Keratinocyte (primary cell): ENCODE data around the gene PNPLA7. TPM values are rescaled to one million over a fixed set of nuclear protein-coding genes. Genes with fewer than 3 reads are reported as not detected.
"Not testable (repeated sequence)": the region's sequence is repeated elsewhere in the genome, so short reads cannot be mapped to it uniquely, and the experiment has no call there.

Experiments used
- DNase-seq: peaks from one replicate; pipeline ENCODE4 v3.0.0-alpha.2; 2011; ENCODE audit warnings: low read depth, missing footprints, low spot score
- FAIRE-seq: peaks from 2 replicates; lab custom pipeline; 2011; peaks lifted over from hg19 to GRCh38; lab: Jason Lieb, UNC
- H2AFZ ChIP-seq: 2 replicates; pipeline ENCODE4 v1.6.0; 2012; ENCODE audit warnings: low read length, control low read depth, inconsistent platforms; ENCODE audit not compliant: control insufficient read depth
- H3K27ac ChIP-seq: 2 replicates; pipeline ENCODE4 v1.5.1; 2011; ENCODE audit warnings: low read length; ENCODE audit not compliant: control insufficient read depth, insufficient read depth
- H3K27me3 ChIP-seq: 3 replicates; pipeline ENCODE4 v1.6.0; 2011; ENCODE audit warnings: low read length; ENCODE audit not compliant: control insufficient read depth, insufficient read depth; ENCODE audit errors: extremely low read depth
- H3K36me3 ChIP-seq, 2 experiments: 2 replicates in 1 of 2; 3 replicates in 1 of 2; pipeline ENCODE4 v1.5.1; 2011; ENCODE audit warnings: low read length in 2 of 2, mild to moderate bottlenecking in 1 of 2; ENCODE audit not compliant: control insufficient read depth in 2 of 2, insufficient read depth in 2 of 2; ENCODE audit errors: extremely low read depth in 1 of 2
- H3K4me1 ChIP-seq: 3 replicates; pipeline ENCODE4 v1.5.1; 2011; ENCODE audit warnings: low read length; ENCODE audit not compliant: control insufficient read depth, insufficient read depth; ENCODE audit errors: extremely low read depth
- H3K4me2 ChIP-seq: 3 replicates; pipeline ENCODE4 v1.6.0; 2011; ENCODE audit warnings: low read depth, low read length; ENCODE audit not compliant: control insufficient read depth, insufficient read depth; ENCODE audit errors: extremely low read depth
- H3K4me3 ChIP-seq, 3 experiments: fragments of 200-600 bp in 1 of 3; sonication (generic) in 1 of 3; 2 replicates in 2 of 3; 3 replicates in 1 of 3; pipeline ENCODE4 v1.5.1; 2011 to 2016; ENCODE audit warnings: low read length in 3 of 3, mild to moderate bottlenecking in 3 of 3, control low read depth in 2 of 3, inconsistent platforms in 1 of 3, low read depth in 1 of 3, mixed read lengths in 1 of 3, mixed run types in 1 of 3, moderate library complexity in 1 of 3; ENCODE audit not compliant: control insufficient read depth in 2 of 3, insufficient read depth in 2 of 3; ENCODE audit errors: extremely low read depth in 1 of 3
- H3K79me2 ChIP-seq: 2 replicates; pipeline ENCODE4 v1.6.0; 2012; ENCODE audit warnings: low read length; ENCODE audit not compliant: control insufficient read depth, insufficient read depth
- H3K9ac ChIP-seq: 3 replicates; pipeline ENCODE4 v1.6.0; 2011; ENCODE audit warnings: low read length; ENCODE audit not compliant: control insufficient read depth, insufficient read depth; ENCODE audit errors: extremely low read depth
- H3K9me1 ChIP-seq: 3 replicates; pipeline ENCODE4 v1.6.0; 2011; ENCODE audit warnings: low read length; ENCODE audit not compliant: control insufficient read depth, insufficient read depth; ENCODE audit errors: extremely low read depth
- H3K9me3 ChIP-seq: 2 replicates; pipeline ENCODE4 v1.5.1; 2012; ENCODE audit warnings: low read depth, low read length; ENCODE audit not compliant: control insufficient read depth
- H4K20me1 ChIP-seq: 3 replicates; pipeline ENCODE4 v1.6.0; 2011; ENCODE audit warnings: low read length; ENCODE audit not compliant: control insufficient read depth, insufficient read depth; ENCODE audit errors: extremely low read depth
- CTCF ChIP-seq, 3 experiments: IDR thresholded peaks in 1 of 3; conservative IDR thresholded peaks in 1 of 3; optimal IDR thresholded peaks in 1 of 3; 2 replicates in 2 of 3; 3 replicates in 1 of 3; pipeline versions ENCODE3 to v1.5.1; 2011; ENCODE audit warnings: low read length in 3 of 3, mild to moderate bottlenecking in 3 of 3, moderate library complexity in 2 of 3, control low read depth in 1 of 3, inconsistent platforms in 1 of 3; ENCODE audit not compliant: insufficient read depth in 2 of 3; ENCODE audit errors: extremely low read depth in 1 of 3
- EZH2 ChIP-seq: IDR thresholded peaks from one replicate; pipeline ENCODE4 v1.6.1; 2012; ENCODE audit warnings: inconsistent platforms, mild to moderate bottlenecking, low read length, moderate library complexity
- dilution Hi-C: fragments of 300-500 bp; cut with MboI; formaldehyde crosslinking; loops from one replicate; pipeline ENCODE4 v1.7.0; 2020; ENCODE audit warnings: low sequenced_read_pairs; ENCODE audit not compliant: extremely low pct_ligation_motif_present
- polyA plus RNA-seq, 5 experiments: library from polyadenylated mRNA; depleted of rRNA in 3 of 5; stranded (reverse) in 3 of 5; stranded (forward) in 1 of 5; unstranded in 1 of 5; fragments of >200 nt; gene quantifications; 1 replicate in 1 of 5; 2 replicates in 3 of 5; 3 replicates in 1 of 5; pipeline versions ENCODE4 v1.2.1 to v1.2.3, GENCODE V29; 2011 to 2012; ENCODE audit warnings: missing spikeins in 2 of 5, low read depth in 1 of 5, low replicate concordance in 1 of 5

The PNPLA7 gene
- polyA plus RNA-seq, 1 donor (not counting 4 experiments of a cell fraction or from before 2014, with no cell fraction given) = 0.34 TPM

DNA sequence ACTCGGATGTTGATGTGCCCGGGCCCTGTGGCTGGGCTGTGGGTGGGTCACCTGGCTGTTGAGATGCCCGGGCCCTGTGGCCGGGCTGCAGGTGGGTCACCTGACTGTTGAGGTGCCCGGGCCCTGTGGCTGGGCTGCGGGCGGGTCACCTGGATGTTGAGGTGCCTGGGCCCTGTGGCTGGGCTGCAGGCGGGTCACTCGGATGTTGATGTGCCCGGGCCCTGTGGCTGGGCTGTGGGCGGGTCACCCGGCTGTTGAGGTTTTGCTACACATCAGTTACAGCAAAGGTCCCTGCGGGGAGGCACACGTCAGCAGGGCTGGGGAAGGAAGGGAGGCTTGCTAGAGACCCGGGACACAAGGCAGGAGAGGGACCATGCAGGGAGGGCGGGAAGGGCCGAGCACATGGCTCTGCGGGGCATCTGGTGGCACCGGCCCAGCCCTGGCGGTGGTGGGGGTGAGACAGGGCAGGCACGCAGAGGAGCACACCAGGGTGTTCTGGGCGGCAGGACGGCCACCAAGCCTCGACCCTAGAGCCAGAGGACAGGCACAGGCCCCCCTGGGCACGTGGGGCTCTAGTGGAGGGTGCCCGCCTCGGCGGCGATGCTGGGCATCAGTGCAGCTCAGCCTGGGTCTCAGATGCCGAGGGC, 35.4 kb downstream of the PNPLA7 start:
- H3K4me3 ChIP-seq = no peak overlapping the region
- no peak overlapping the region for H3K27ac ChIP-seq
- dilution Hi-C loops = no loop called here
- H3K4me2 ChIP-seq = no peak overlapping the region
- no peak for FAIRE-seq
- no peaks in the 10 kb centered on the region for H3K36me3 ChIP-seq
- H2AFZ ChIP-seq = no peak overlapping the region
- no peaks in the 10 kb centered on the region for H3K27me3 ChIP-seq
- no peak overlapping the region for H3K9ac ChIP-seq
- H3K4me1 ChIP-seq = no peaks in the 10 kb centered on the region
- H3K9me3 ChIP-seq = no peaks in the 10 kb centered on the region
- no peak for DNase-seq
- H4K20me1 ChIP-seq = no peaks in the 10 kb centered on the region
- no peaks in the 10 kb centered on the region for H3K79me2 ChIP-seq
- peaks cover 2% of the 10 kb centered on the region for H3K9me1 ChIP-seq
- TF ChIP-seq CTCF (optimal IDR thresholded peaks at IDR 0.05 in 1 of 3, IDR thresholded peaks at IDR 0.05 in 1 of 3, conservative IDR thresholded peaks at IDR 0.05 in 1 of 3; ENCODE audit: extremely low read depth in 1 of 3, insufficient read depth in 2 of 3, low read length in 3 of 3) (no peak), EZH2 (no peak)

DNA sequence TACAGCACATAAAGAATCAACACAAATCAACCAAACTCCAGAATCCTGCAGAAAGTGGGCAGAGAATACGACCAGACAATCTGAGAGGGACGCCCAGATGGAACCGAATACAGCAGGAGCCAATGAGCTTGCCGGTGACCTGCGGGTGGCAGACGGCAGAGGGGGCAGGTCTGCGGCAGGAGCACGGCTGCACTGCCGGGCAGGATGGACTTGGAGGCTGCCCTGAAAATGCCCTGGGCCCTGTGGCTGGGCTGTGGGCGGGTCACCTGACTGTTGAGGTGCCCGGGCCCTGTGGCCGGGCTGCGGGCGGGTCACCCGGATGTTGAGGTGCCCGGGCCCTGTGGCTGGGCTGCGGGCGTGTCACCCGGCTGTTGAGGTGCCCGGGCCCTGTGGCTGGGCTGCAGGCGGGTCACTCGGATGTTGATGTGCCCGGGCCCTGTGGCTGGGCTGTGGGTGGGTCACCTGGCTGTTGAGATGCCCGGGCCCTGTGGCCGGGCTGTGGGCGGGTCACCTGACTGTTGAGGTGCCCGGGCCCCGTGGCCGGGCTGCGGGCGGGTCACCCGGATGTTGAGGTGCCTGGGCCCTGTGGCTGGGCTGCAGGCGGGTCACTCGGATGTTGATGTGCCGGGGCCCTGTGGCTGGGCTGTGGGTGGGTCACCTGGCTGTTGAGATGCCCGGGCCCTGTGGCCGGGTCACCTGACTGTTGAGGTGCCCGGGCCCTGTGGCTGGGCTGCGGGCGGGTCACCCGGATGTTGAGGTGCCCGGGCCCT, 36.2 kb downstream of the PNPLA7 start:
- H3K9me3 ChIP-seq, FAIRE-seq, dilution Hi-C loops, H3K4me1 ChIP-seq, H3K36me3 ChIP-seq, H4K20me1 ChIP-seq, H3K79me2 ChIP-seq, H3K27ac ChIP-seq, H3K4me3 ChIP-seq, H3K9ac ChIP-seq, H2AFZ ChIP-seq, H3K27me3 ChIP-seq, H3K9me1 ChIP-seq, DNase-seq, H3K4me2 ChIP-seq: not testable (repeated sequence)

DNA sequence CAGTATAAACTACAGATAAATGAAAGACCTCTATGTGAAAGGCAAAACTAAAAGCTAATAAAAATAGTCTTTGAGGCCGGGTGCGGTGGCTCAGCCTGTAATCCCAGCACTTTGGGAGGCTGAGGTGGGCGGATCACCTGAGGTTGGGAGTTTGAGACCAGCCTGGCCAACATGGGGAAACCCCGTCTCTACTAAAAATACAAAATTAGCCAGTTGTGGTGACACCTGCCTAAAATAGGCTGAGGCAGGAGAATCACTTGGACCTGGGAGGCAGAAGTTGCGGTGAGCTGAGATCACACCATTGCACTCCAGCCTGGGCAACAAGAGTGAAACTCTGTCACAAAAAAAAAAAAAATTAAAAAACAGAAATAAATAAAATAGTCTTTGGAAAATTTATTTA, 37.1 kb downstream of the PNPLA7 start:
- H3K9me1 ChIP-seq, H3K79me2 ChIP-seq, H3K4me3 ChIP-seq, H3K4me1 ChIP-seq, H4K20me1 ChIP-seq, H3K9ac ChIP-seq, H3K27ac ChIP-seq, FAIRE-seq, H3K27me3 ChIP-seq, H3K4me2 ChIP-seq, H3K36me3 ChIP-seq, dilution Hi-C loops, H2AFZ ChIP-seq, H3K9me3 ChIP-seq, DNase-seq: not testable (repeated sequence)
